WTC11 (cell line): ENCODE data around the gene EIF2B5. TPM values are rescaled to one million over a fixed set of nuclear protein-coding genes. Genes with fewer than 3 reads are reported as not detected.

Experiments used
- CREB1 ChIP-seq: sonication (generic); formaldehyde crosslinking; IDR thresholded peaks from 2 replicates; pipeline ENCODE4 v1.8.0; 2023; ENCODE audit warnings: mild to moderate bottlenecking, missing genetic modification reagents
- ELF4 ChIP-seq: sonication (generic); formaldehyde crosslinking; IDR thresholded peaks from 2 replicates; pipeline ENCODE4 v1.8.1; 2022; ENCODE audit warnings: low read depth, mild to moderate bottlenecking, moderate library complexity, missing genetic modification reagents
- ESRRA ChIP-seq: sonication (generic); formaldehyde crosslinking; IDR thresholded peaks from 2 replicates; pipeline ENCODE4 v1.8.1; 2022; ENCODE audit warnings: mild to moderate bottlenecking, missing genetic modification reagents, borderline replicate concordance
- ETV6 ChIP-seq: sonication (generic); formaldehyde crosslinking; IDR thresholded peaks from 2 replicates; pipeline ENCODE4 v1.8.1; 2022; ENCODE audit warnings: mild to moderate bottlenecking, missing genetic modification reagents
- GABPB1 ChIP-seq: sonication (generic); formaldehyde crosslinking; IDR thresholded peaks from 2 replicates; pipeline ENCODE4 v1.8.1; 2023; ENCODE audit warnings: mild to moderate bottlenecking, missing genetic modification reagents
- HMGA2 ChIP-seq: fragments of 250-450 bp; sonication (Bioruptor Pico); IDR thresholded peaks from 2 replicates; pipeline ENCODE4 v1.4.0; 2021; ENCODE audit warnings: mild to moderate bottlenecking, moderate library complexity
- KAT7 ChIP-seq: sonication (generic); formaldehyde crosslinking; IDR thresholded peaks from 2 replicates; pipeline ENCODE4 v1.8.1; 2023; ENCODE audit warnings: missing genetic modification reagents, mild to moderate bottlenecking, borderline replicate concordance
- NR3C1 ChIP-seq: sonication (generic); formaldehyde crosslinking; conservative IDR thresholded peaks from 2 replicates; pipeline ENCODE4 v1.8.1; 2023; ENCODE audit warnings: low read depth, mild to moderate bottlenecking, missing genetic modification reagents
- SOX15 ChIP-seq: fragments of 250-450 bp; sonication (Bioruptor Pico); IDR thresholded peaks from 2 replicates; pipeline ENCODE4 v1.9.0; 2021; ENCODE audit warnings: mild to moderate bottlenecking
- TEAD4 ChIP-seq: sonication (generic); formaldehyde crosslinking; IDR thresholded peaks from 2 replicates; pipeline ENCODE4 v1.8.0; 2022; ENCODE audit warnings: mild to moderate bottlenecking, missing genetic modification reagents
- TP53 ChIP-seq: sonication (generic); formaldehyde crosslinking; IDR thresholded peaks from 2 replicates; pipeline ENCODE4 v1.8.1; 2023; ENCODE audit warnings: mild to moderate bottlenecking, missing genetic modification reagents
- ZNF219 ChIP-seq: sonication (generic); formaldehyde crosslinking; IDR thresholded peaks from 2 replicates; pipeline ENCODE4 v1.8.0; 2023; ENCODE audit warnings: missing genetic modification reagents, mild to moderate bottlenecking, borderline replicate concordance
- ZNF396 ChIP-seq: fragments of 250-450 bp; sonication (Bioruptor Pico); IDR thresholded peaks from 2 replicates; pipeline ENCODE4 v1.8.0; 2021; ENCODE audit warnings: mild to moderate bottlenecking, moderate library complexity, borderline replicate concordance
- ZNF425 ChIP-seq: fragments of 250-450 bp; sonication (Bioruptor Pico); conservative IDR thresholded peaks from 2 replicates; pipeline ENCODE4 v1.9.0; 2021; ENCODE audit warnings: mild to moderate bottlenecking
- total RNA-seq: library from RNA; stranded (reverse); gene quantifications from 3 replicates; pipeline ENCODE4 v1.2.3, GENCODE V29; 2021
- TF ChIP-seq, protein P1 (sequence below): sonication (generic); formaldehyde crosslinking; IDR thresholded peaks from 2 replicates; pipeline ENCODE4 v1.8.0; 2023; ENCODE audit warnings: missing genetic modification reagents, mild to moderate bottlenecking, borderline replicate concordance
- TF ChIP-seq, protein P2 (sequence below): sonication (generic); formaldehyde crosslinking; IDR thresholded peaks from 2 replicates; pipeline ENCODE4 v1.8.0; 2022; ENCODE audit warnings: mild to moderate bottlenecking, missing genetic modification reagents
- TF ChIP-seq, protein P3 (sequence below): sonication (generic); formaldehyde crosslinking; IDR thresholded peaks from 2 replicates; pipeline ENCODE4 v1.8.0; 2022; ENCODE audit warnings: mild to moderate bottlenecking, missing genetic modification reagents
- TF ChIP-seq, protein P4 (sequence below): sonication (generic); formaldehyde crosslinking; IDR thresholded peaks from 2 replicates; pipeline ENCODE4 v1.8.1; 2022; ENCODE audit warnings: low read depth, missing genetic modification reagents, borderline replicate concordance

The EIF2B5 gene
- total RNA-seq, 1 experiment from 2014 or later = 42.3 TPM

- TF ChIP-seq, protein P1, sequence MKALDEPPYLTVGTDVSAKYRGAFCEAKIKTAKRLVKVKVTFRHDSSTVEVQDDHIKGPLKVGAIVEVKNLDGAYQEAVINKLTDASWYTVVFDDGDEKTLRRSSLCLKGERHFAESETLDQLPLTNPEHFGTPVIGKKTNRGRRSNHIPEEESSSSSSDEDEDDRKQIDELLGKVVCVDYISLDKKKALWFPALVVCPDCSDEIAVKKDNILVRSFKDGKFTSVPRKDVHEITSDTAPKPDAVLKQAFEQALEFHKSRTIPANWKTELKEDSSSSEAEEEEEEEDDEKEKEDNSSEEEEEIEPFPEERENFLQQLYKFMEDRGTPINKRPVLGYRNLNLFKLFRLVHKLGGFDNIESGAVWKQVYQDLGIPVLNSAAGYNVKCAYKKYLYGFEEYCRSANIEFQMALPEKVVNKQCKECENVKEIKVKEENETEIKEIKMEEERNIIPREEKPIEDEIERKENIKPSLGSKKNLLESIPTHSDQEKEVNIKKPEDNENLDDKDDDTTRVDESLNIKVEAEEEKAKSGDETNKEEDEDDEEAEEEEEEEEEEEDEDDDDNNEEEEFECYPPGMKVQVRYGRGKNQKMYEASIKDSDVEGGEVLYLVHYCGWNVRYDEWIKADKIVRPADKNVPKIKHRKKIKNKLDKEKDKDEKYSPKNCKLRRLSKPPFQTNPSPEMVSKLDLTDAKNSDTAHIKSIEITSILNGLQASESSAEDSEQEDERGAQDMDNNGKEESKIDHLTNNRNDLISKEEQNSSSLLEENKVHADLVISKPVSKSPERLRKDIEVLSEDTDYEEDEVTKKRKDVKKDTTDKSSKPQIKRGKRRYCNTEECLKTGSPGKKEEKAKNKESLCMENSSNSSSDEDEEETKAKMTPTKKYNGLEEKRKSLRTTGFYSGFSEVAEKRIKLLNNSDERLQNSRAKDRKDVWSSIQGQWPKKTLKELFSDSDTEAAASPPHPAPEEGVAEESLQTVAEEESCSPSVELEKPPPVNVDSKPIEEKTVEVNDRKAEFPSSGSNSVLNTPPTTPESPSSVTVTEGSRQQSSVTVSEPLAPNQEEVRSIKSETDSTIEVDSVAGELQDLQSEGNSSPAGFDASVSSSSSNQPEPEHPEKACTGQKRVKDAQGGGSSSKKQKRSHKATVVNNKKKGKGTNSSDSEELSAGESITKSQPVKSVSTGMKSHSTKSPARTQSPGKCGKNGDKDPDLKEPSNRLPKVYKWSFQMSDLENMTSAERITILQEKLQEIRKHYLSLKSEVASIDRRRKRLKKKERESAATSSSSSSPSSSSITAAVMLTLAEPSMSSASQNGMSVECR = 0 out of 2 replicates have a peak, but pooled peaks have one; percentile 63
- no peak for TF ChIP-seq NR3C1 (CRISPR knock-in tag)
- TF ChIP-seq, protein P2, sequence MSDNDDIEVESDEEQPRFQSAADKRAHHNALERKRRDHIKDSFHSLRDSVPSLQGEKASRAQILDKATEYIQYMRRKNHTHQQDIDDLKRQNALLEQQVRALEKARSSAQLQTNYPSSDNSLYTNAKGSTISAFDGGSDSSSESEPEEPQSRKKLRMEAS (CRISPR knock-in tag) = peak; percentile 93
- peak; percentile 88 for TF ChIP-seq KAT7 (CRISPR knock-in tag)
- peak; percentile 91 for TF ChIP-seq ETV6 (CRISPR knock-in tag)
- no peak for TF ChIP-seq ZNF396 (CRISPR knock-in tag)
- peak; percentile 78 for TF ChIP-seq GABPB1 (CRISPR knock-in tag)
- no peak for TF ChIP-seq ZNF219 (CRISPR knock-in tag)
- no peak for TF ChIP-seq SOX15 (CRISPR knock-in tag)
- TF ChIP-seq, protein P3, sequence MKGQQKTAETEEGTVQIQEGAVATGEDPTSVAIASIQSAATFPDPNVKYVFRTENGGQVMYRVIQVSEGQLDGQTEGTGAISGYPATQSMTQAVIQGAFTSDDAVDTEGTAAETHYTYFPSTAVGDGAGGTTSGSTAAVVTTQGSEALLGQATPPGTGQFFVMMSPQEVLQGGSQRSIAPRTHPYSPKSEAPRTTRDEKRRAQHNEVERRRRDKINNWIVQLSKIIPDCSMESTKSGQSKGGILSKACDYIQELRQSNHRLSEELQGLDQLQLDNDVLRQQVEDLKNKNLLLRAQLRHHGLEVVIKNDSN = peak; percentile 60; the same call in 1 of the 2 replicates
- no peak for TF ChIP-seq HMGA2 (CRISPR knock-in tag)
- no peak for TF ChIP-seq ZNF425
- peak; percentile 82; the same call in 1 of the 2 replicates for TF ChIP-seq TP53 (CRISPR knock-in tag)
- TF ChIP-seq, protein P4, sequence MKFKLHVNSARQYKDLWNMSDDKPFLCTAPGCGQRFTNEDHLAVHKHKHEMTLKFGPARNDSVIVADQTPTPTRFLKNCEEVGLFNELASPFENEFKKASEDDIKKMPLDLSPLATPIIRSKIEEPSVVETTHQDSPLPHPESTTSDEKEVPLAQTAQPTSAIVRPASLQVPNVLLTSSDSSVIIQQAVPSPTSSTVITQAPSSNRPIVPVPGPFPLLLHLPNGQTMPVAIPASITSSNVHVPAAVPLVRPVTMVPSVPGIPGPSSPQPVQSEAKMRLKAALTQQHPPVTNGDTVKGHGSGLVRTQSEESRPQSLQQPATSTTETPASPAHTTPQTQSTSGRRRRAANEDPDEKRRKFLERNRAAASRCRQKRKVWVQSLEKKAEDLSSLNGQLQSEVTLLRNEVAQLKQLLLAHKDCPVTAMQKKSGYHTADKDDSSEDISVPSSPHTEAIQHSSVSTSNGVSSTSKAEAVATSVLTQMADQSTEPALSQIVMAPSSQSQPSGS (CRISPR knock-in tag) = no peak
- TF ChIP-seq ESRRA (CRISPR knock-in tag) = 0 out of 2 replicates have a peak, but pooled peaks have one; percentile 60
- TF ChIP-seq ELF4 (CRISPR knock-in tag) = no peak
- TF ChIP-seq TEAD4 = no peak
- TF ChIP-seq CREB1 (CRISPR knock-in tag) = peak; percentile 63; the same call in 1 of the 2 replicates
These were observed at the start of gene EIF2B5 (continued) for GRCh38 chr3:184135149-184135910.
